GM12872 (cell line): ENCODE results near the gene ADSS1.

ENCODE experiments used
- CTCF ChIP-seq: IDR thresholded peaks from 3 replicates; pipeline ENCODE4 v1.5.1; 2011; ENCODE audit warnings: low read depth, mild to moderate bottlenecking, low read length, moderate library complexity; ENCODE audit not compliant: insufficient read depth

The ADSS1 gene

GRCh38 chr14:104734991-104735779 lies 11.2 kb downstream of the ADSS1 start:
- TF ChIP-seq CTCF: no peak

- TF ChIP-seq CTCF: no peak
Measured at GRCh38 chr14:104735830-104736642, 12.0 kb downstream of the ADSS1 start.

- TF ChIP-seq CTCF: no peak
Measured at GRCh38 chr14:104738375-104739019, 14.5 kb downstream of the ADSS1 start.

GRCh38 chr14:104739026-104739425 lies 15.0 kb downstream of the ADSS1 start:
- TF ChIP-seq CTCF: no peak

GRCh38 chr14:104739546-104740516 lies 15.8 kb downstream of the ADSS1 start:
- TF ChIP-seq CTCF: no peak

GRCh38 chr14:104741108-104741802 lies 17.2 kb downstream of the ADSS1 start:
- no peak for TF ChIP-seq CTCF
